Tibial artery (tissue), 4 donors: ENCODE data around the gene NOXA1.

Source experiments
- DNase-seq, 2 donors: peaks; one replicate each; pipeline ENCODE4 v3.0.0-alpha.2; 2019
- H3K27ac ChIP-seq, 2 donors: fragments of 200-600 bp; sonication (generic) in 1 of 2; 1 replicate in 1 of 2; 2 replicates in 1 of 2; pipeline ENCODE4 v1.5.1; 2018 to 2019; ENCODE audit warnings: mild to moderate bottlenecking in 1 of 2
- H3K27me3 ChIP-seq, 2 donors: fragments of 200-600 bp; sonication (generic) in 1 of 2; one replicate each; pipeline versions ENCODE4 v1.5.1 to v1.6.0; 2016 to 2019
- H3K36me3 ChIP-seq, 3 donors: fragments of 200-600 bp; sonication (generic) in 2 of 3; one replicate each; pipeline ENCODE4 v1.5.1; 2016 to 2019; ENCODE audit warnings: mild to moderate bottlenecking in 2 of 3
- H3K4me1 ChIP-seq, 4 donors: fragments of 200-600 bp; sonication (generic) in 2 of 4; 1 replicate in 3 of 4; 2 replicates in 1 of 4; pipeline ENCODE4 v1.5.1; 2016 to 2019
- H3K4me3 ChIP-seq, 2 donors: fragments of 200-600 bp; sonication (generic) in 1 of 2; 1 replicate in 1 of 2; 2 replicates in 1 of 2; pipeline ENCODE4 v1.5.1; 2018 to 2019; ENCODE audit warnings: mild to moderate bottlenecking in 2 of 2
- H3K9me3 ChIP-seq, 3 donors: fragments of 200-600 bp; sonication (generic) in 1 of 3; one replicate each; pipeline ENCODE4 v1.5.1; 2016 to 2019
- intact Hi-C: fragments of 100-400 bp; cut with DNase I; formaldehyde crosslinking; loops from one replicate; pipeline ENCODE4 v1.15.0; 2023; ENCODE audit warnings: low total_unique reads
- TF ChIP-seq, protein P1 (sequence below), 2 experiments: fragments of 200-600 bp in 1 of 2; fragments of 450-650 bp in 1 of 2; IDR thresholded peaks; one replicate each; pipeline ENCODE4 v1.5.1; 2017 to 2019; ENCODE audit warnings: antibody characterized with exemption in 2 of 2, mild to moderate bottlenecking in 1 of 2, moderate library complexity in 1 of 2

Gene NOXA1

DNA sequence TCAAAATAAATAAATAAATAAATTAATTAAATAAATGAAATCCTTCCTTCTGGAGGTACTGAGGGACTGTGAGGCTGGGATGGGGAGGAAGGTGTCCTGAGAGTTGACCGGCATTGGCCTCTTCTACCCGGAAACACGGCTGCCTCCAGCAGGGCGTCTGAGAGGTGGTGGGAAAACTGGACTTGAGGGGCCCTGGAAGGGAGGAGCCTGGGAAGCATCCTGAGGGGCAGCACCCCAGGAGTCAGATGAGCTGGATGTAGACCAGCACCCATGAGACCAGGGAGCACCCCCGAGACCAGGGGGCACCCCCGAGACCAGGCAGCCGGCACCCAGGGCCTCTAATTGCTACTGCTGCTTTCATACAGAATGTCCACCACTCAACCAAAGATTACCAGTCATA is 44.7 kb downstream of the NOXA1 start:
- no peaks in the 10 kb centered on the region for H3K4me1 ChIP-seq
- no peaks in the 10 kb centered on the region for H3K9me3 ChIP-seq
- H3K4me3 ChIP-seq = no peak overlapping the region
- no peak overlapping the region for H3K27ac ChIP-seq
- no peaks in the 10 kb centered on the region for H3K27me3 ChIP-seq
- TF ChIP-seq, protein P1, sequence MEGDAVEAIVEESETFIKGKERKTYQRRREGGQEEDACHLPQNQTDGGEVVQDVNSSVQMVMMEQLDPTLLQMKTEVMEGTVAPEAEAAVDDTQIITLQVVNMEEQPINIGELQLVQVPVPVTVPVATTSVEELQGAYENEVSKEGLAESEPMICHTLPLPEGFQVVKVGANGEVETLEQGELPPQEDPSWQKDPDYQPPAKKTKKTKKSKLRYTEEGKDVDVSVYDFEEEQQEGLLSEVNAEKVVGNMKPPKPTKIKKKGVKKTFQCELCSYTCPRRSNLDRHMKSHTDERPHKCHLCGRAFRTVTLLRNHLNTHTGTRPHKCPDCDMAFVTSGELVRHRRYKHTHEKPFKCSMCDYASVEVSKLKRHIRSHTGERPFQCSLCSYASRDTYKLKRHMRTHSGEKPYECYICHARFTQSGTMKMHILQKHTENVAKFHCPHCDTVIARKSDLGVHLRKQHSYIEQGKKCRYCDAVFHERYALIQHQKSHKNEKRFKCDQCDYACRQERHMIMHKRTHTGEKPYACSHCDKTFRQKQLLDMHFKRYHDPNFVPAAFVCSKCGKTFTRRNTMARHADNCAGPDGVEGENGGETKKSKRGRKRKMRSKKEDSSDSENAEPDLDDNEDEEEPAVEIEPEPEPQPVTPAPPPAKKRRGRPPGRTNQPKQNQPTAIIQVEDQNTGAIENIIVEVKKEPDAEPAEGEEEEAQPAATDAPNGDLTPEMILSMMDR (IDR thresholded peaks at IDR 0.05) = no peak
- intact Hi-C loops = loop anchor here (10.0 kb wide), 1 partner anchor 67 kb away; no protein-coding TSS in a partner anchor
- peak in 1 of 2 donors; percentile 56 for DNase-seq
- peaks cover 0 to 25% (median 0%) of the 10 kb centered on the region in 3 donors for H3K36me3 ChIP-seq

DNA sequence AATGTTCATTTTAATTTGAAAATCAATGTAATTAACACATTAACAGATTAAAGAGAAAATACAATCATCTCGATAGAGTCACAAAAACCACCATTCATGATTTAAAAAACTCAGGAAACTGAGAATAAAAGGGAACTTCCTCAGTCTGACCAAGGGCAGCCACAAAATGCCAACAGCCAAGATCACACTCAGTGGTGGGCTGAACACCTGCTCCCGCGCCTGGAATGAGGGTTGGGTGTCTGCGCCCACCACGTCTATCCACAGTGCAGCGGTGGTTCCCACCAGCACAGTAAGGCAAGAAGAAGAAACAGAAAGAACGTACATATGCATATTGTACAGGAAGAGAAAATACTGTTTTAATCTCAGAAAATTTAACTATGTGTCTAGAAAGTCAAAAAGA is 47.6 kb downstream of the NOXA1 start:
- Histone ChIP-seq H3K36me3 (peaks cover 8 to 21% (median 8%) of the 10 kb centered on the region in 3 donors), H3K4me1 (no peaks in the 10 kb centered on the region), H3K27ac (no peak overlapping the region), H3K27me3 (no peaks in the 10 kb centered on the region), H3K4me3 (no peak overlapping the region), H3K9me3 (peaks cover 0 to 8% (median 7%) of the 10 kb centered on the region in 3 donors)
- peak in 1 of 2 donors; percentile 39 for DNase-seq
- TF ChIP-seq, protein P1 (IDR thresholded peaks at IDR 0.05) = no peak
- intact Hi-C loops = no loop called here

DNA sequence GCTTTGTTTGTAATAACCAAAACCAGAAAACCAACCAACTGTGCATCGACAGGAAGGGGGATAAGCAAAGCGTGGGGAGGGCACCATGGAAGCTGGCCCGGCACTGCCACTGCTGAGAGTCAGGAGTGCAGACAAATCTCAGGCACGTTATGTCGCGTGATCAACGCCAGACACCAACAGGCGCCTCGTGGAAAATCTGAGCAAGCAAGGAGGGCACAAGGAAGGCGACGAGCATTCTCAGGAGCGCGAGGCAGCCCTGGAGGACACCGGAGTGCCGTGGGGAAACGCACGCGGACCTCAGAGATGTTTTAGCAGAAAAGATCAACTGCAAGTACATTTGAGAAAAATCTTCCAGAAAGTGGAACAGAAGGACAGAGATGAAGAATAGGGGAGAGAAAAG is 51.1 kb downstream of the NOXA1 start:
- DNase-seq = no peak
- no peak overlapping the region for H3K4me3 ChIP-seq
- no peaks in the 10 kb centered on the region for H3K4me1 ChIP-seq
- TF ChIP-seq, protein P1 (IDR thresholded peaks at IDR 0.05) = no peak
- no peak overlapping the region for H3K27ac ChIP-seq
- peaks cover 0 to 12% (median 7%) of the 10 kb centered on the region in 3 donors for H3K9me3 ChIP-seq
- H3K36me3 ChIP-seq = peaks cover 11 to 43% (median 17%) of the 10 kb centered on the region in 3 donors
- intact Hi-C loops = no loop called here
- H3K27me3 ChIP-seq = no peaks in the 10 kb centered on the region

DNA sequence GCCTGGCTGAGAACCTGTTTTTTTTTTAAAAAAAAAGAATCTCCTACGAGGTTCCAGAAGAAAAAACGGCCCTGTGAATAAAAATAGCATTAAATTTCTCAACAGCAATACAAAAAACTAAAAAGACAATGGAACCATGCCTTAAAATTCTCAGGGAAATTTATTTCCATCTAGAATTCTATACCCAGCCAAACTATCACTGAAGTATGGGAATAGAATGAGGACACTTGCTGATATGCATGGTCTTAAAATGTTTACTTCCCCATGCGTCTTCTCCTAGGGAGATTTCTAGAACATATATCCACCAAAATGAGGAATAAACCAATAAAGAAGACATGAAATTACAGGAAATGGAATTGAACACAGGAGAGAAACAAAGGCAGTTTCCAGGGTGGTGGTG is 52.5 kb downstream of the NOXA1 start:
- H3K27ac ChIP-seq = no peak overlapping the region
- peaks cover 11 to 56% (median 17%) of the 10 kb centered on the region in 3 donors for H3K36me3 ChIP-seq
- no peak for DNase-seq
- TF ChIP-seq, protein P1 (IDR thresholded peaks at IDR 0.05) = no peak
- no peaks in the 10 kb centered on the region for H3K4me1 ChIP-seq
- H3K9me3 ChIP-seq = peaks cover 0 to 12% (median 7%) of the 10 kb centered on the region in 3 donors
- no peaks in the 10 kb centered on the region for H3K27me3 ChIP-seq
- intact Hi-C loops = no loop called here
- H3K4me3 ChIP-seq = no peak overlapping the region

DNA sequence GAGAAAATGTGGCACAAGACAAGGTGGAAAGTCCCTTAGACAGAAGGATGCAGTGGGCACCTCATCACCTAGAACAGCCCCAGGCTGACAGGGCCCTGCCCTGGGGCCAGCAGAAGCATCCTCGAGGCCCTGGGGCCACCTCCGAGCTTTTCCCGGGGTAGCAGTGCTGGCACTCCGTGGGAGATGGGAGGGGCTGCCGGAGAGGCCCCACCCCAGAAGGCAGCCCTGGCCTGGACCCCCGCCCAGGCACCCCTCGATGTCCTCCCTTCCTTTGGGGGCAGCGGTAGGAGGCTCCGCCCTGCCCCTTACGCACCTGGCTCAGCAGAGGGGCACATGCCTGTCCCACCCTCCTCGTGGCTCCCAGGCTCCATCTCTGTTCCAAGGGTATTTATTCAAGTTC is 53.7 kb downstream of the NOXA1 start:
- H3K36me3 ChIP-seq = peaks cover 11 to 58% (median 17%) of the 10 kb centered on the region in 3 donors
- H3K27me3 ChIP-seq = no peaks in the 10 kb centered on the region
- peaks cover 0 to 12% (median 7%) of the 10 kb centered on the region in 3 donors for H3K9me3 ChIP-seq
- TF ChIP-seq, protein P1 (IDR thresholded peaks at IDR 0.05) = no peak
- peaks cover 0 to 5% (median under 1%) of the 10 kb centered on the region in 4 donors for H3K4me1 ChIP-seq
- intact Hi-C loops = no loop called here
- no peak overlapping the region for H3K4me3 ChIP-seq
- no peak overlapping the region for H3K27ac ChIP-seq
- DNase-seq = no peak
